Body of pancreas (tissue), 4 donors: Measurements from ENCODE around the gene CCDC63. TPM values are rescaled to one million over a fixed set of nuclear protein-coding genes. Genes with fewer than 3 reads are reported as not detected.

ENCODE experiments used
- ATAC-seq: fragments of 150-250 bp; one replicate; pipeline ENCODE4 v1.9.1; 2016
- DNase-seq, 4 donors: peaks; one replicate each; pipeline ENCODE4 v3.0.0-alpha.2; 2019
- H3K27ac ChIP-seq, 4 donors: fragments of 200-600 bp; sonication (generic); 1 replicate in 3 of 4; 2 replicates in 1 of 4; pipeline versions ENCODE4 v1.5.1 to v1.6.1; 2016 to 2019; ENCODE audit warnings: mild to moderate bottlenecking in 1 of 4, mixed read lengths in 1 of 4, moderate library complexity in 1 of 4
- H3K27me3 ChIP-seq, 2 donors: fragments of 200-600 bp; sonication (generic); one replicate each; pipeline ENCODE4 v1.6.0; 2016; ENCODE audit warnings: mild to moderate bottlenecking in 1 of 2
- H3K36me3 ChIP-seq, 2 donors: fragments of 200-600 bp; sonication (generic); replicated peaks in 1 of 2; 2 replicates each; pipeline ENCODE4 v1.5.1; 2016; ENCODE audit warnings: low read depth in 2 of 2; ENCODE audit not compliant: insufficient read depth in 1 of 2
- H3K4me1 ChIP-seq: fragments of 200-600 bp; sonication (generic); one replicate; pipeline ENCODE4 v1.6.0; 2016
- H3K4me3 ChIP-seq, 2 donors: fragments of 200-600 bp; sonication (generic); 1 replicate in 1 of 2; 2 replicates in 1 of 2; pipeline ENCODE4 v1.5.1; 2016 to 2019
- H3K9me3 ChIP-seq, 3 donors: fragments of 200-600 bp; sonication (generic); 1 replicate in 2 of 3; 2 replicates in 1 of 3; pipeline ENCODE4 v1.5.1; 2016
- POLR2A ChIP-seq, 3 donors: fragments of 450-650 bp; IDR thresholded peaks; one replicate each; pipeline ENCODE4 v1.6.1; 2016; ENCODE audit warnings: antibody characterized with exemption in 3 of 3, mild to moderate bottlenecking in 2 of 3
- WGBS, 2 donors: methylation state at CpG; one replicate each; pipeline ENCODE4 v1.1.5; 2017; 5-methylcytosine and 5-hydroxymethylcytosine counted together
- intact Hi-C: fragments of 100-400 bp; cut with DNase I; formaldehyde crosslinking; loops from one replicate; pipeline ENCODE4 v1.15.1; 2023
- total RNA-seq, 2 donors: library from RNA; depleted of rRNA; stranded (reverse); fragments of >200 nt; gene quantifications; one replicate each; pipeline ENCODE4 v1.1.0, GENCODE V29; 2016
- TF ChIP-seq, protein P1 (sequence below), 7 experiments: fragments of 450-650 bp in 4 of 7; fragments of 200-600 bp in 3 of 7; sonication (generic) in 3 of 7; IDR thresholded peaks; one replicate each; pipeline ENCODE4 v1.5.1; 2016 to 2019; ENCODE audit warnings: antibody characterized with exemption in 7 of 7

Gene CCDC63
- total RNA-seq, 2 donors from 2014 or later: not detected

DNA sequence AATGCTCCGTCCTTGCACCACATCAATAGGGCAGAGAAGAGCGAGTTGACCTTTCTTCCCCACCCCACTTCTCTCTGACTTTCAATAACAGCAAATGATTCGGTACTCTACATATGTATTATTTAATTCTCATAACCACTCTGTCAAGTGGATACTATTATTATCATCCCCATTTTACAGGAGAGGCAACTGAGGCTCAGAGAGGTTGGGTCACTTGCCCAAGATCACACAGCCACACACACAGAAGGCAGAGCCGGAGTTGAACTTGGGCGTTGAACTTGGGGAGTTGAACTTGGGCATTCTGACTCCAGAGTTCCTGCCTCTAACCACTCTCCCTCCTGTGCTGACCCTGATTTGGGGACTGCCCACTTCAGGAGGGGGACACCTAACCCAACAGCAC, 72.9 kb downstream of the CCDC63 start:
- Histone ChIP-seq H3K27ac (no peak overlapping the region), H3K36me3 (no peaks in the 10 kb centered on the region), H3K4me3 (no peak overlapping the region), H3K27me3 (no peaks in the 10 kb centered on the region), H3K9me3 (no peaks in the 10 kb centered on the region), H3K4me1 (no peaks in the 10 kb centered on the region)
- TF ChIP-seq, protein P1, sequence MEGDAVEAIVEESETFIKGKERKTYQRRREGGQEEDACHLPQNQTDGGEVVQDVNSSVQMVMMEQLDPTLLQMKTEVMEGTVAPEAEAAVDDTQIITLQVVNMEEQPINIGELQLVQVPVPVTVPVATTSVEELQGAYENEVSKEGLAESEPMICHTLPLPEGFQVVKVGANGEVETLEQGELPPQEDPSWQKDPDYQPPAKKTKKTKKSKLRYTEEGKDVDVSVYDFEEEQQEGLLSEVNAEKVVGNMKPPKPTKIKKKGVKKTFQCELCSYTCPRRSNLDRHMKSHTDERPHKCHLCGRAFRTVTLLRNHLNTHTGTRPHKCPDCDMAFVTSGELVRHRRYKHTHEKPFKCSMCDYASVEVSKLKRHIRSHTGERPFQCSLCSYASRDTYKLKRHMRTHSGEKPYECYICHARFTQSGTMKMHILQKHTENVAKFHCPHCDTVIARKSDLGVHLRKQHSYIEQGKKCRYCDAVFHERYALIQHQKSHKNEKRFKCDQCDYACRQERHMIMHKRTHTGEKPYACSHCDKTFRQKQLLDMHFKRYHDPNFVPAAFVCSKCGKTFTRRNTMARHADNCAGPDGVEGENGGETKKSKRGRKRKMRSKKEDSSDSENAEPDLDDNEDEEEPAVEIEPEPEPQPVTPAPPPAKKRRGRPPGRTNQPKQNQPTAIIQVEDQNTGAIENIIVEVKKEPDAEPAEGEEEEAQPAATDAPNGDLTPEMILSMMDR (IDR thresholded peaks at IDR 0.05): no peak
- TF ChIP-seq POLR2A (IDR thresholded peaks at IDR 0.05): no peak
- intact Hi-C loops: no loop called here
- 68 to 70% methylated on average over 5 of the region's 5 CpGs for WGBS, 2 donors
- ATAC-seq (no peak), DNase-seq (no peak)

DNA sequence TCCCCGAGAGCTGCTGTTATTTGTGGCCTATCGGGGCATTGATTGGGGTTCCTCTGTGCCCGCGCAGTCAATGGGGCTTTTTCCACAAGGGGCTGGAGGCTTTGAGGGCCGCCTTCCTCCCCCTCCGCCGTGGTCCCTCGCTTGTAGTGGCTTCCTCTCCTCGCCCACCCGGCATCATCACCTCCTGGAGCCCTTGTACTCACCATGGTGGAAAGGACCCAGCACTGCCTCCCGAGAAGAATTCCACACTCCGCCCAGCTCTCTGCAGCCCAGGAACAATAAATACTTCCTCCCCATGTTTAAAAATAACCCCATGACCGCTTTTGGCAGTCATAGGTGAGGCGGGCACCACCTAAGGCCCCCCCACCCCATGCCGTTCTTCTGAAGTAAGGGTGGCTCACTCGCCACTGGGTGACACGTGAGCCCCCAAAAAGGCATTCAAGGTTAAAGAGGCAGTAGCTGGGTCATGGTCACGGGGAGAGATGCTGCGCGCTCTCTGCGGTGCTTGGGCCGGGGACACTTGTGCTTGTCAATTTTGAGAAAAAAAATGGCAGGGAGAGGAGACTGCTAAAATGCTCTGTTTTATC, 73.6 kb downstream of the CCDC63 start, which contains the start of gene MYL2:
TSS of gene MYL2 (minus strand) at position 256 of the 587 bp plus-strand sequence. CDS start at position 206, 50 bp downstream.
- Histone ChIP-seq H3K4me1 (no peaks in the 10 kb centered on the region), H3K36me3 (no peaks in the 10 kb centered on the region), H3K9me3 (no peaks in the 10 kb centered on the region), H3K4me3 (no peak within 1 kb of the TSS), H3K27ac (no peak within 1 kb of the TSS), H3K27me3 (no peaks in the 10 kb centered on the region)
- TF ChIP-seq POLR2A (IDR thresholded peaks at IDR 0.05): no peak
- TF ChIP-seq, protein P1 (IDR thresholded peaks at IDR 0.05): no peak
- intact Hi-C loops: no loop called here
- ATAC-seq: no peak
- DNase-seq: no peak
- WGBS, 2 donors: 56% methylated on average over 22 of the region's 22 CpGs

DNA sequence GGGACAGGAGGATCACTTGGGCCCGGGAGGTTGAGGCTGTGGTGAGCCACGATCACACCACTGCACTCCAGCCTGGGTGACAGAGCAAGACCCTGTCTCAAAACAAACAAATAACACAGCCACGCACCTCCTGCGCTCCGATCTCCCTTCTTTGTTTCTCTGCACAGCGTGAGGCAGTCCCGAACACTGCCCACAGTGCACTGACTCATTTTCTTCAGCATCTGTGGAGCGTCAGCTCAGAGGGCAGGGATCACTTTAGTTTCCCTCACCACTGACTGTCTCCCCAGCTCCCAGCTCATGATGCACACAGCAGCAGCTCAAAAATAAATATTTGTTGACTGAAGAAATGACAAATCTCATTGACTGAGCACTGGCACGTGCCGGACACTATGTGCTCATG, 74.5 kb downstream of the CCDC63 start:
- no peaks in the 10 kb centered on the region for H3K4me1 ChIP-seq
- H3K27me3 ChIP-seq: no peaks in the 10 kb centered on the region
- WGBS, 2 donors: 65 to 71% methylated on average over 10 of the region's 10 CpGs
- no peak for DNase-seq
- ATAC-seq: no peak
- intact Hi-C loops: no loop called here
- H3K27ac ChIP-seq: no peak overlapping the region
- TF ChIP-seq POLR2A (IDR thresholded peaks at IDR 0.05): no peak
- TF ChIP-seq, protein P1 (IDR thresholded peaks at IDR 0.05): no peak
- H3K4me3 ChIP-seq: no peak overlapping the region
- H3K9me3 ChIP-seq: no peaks in the 10 kb centered on the region
- no peaks in the 10 kb centered on the region for H3K36me3 ChIP-seq

DNA sequence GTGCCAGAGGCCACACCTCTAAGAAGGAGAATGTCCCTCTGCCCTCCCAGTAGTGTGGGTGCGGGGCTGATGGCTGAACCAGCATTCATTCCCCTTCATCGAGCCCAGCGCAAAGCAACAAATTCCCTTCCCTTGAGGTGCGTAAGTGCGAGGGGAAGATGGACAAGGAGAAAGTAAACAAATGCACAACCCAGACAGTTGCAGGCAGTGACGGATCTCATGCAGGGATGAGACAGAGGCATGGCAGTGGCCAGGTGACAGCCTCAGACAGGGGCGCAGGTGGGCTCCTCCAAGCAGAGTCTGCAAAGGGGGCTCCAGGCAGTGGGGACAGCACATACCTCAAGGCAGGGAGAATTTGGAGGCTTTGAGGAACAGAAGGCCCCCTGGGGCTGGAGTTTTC, 75.9 kb downstream of the CCDC63 start:
- H3K27ac ChIP-seq: no peak overlapping the region
- no peak overlapping the region for H3K4me3 ChIP-seq
- ATAC-seq (no peak), DNase-seq (no peak)
- intact Hi-C loops: no loop called here
- 62 to 72% methylated on average over 5 to 7 of the region's 7 CpGs for WGBS, 2 donors
- TF ChIP-seq, protein P1 (IDR thresholded peaks at IDR 0.05): no peak
- no peak for TF ChIP-seq POLR2A (IDR thresholded peaks at IDR 0.05)
- no peaks in the 10 kb centered on the region for H3K27me3 ChIP-seq
- H3K9me3 ChIP-seq: no peaks in the 10 kb centered on the region
- H3K4me1 ChIP-seq: no peaks in the 10 kb centered on the region
- H3K36me3 ChIP-seq: no peaks in the 10 kb centered on the region

DNA sequence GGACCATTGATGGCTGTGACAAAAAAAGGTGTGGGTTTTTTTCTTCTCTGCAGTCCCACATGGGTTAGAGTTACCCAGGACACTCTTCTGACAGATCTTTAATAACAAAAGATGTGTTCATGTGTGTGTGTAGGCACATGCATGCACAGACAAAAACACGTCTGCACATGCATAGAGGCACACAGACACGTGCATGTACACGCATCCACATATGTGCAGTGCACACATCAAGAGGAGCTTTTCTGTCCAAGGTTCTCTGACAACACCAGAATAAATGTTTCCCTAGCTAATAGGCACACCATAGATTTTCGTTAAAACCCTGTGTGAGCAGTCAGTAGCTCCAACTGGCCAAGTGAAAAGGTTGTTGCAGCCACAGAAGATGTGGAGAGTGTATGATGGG, 76.4 kb downstream of the CCDC63 start:
- WGBS, 2 donors: 61 to 68% methylated on average over 4 of the region's 4 CpGs
- no peak for ATAC-seq
- H3K4me1 ChIP-seq: no peaks in the 10 kb centered on the region

More for the DNA sequence above, 76.4 kb downstream of the CCDC63 start:
- Histone ChIP-seq H3K27me3 (no peaks in the 10 kb centered on the region), H3K4me3 (no peak overlapping the region), H3K36me3 (no peaks in the 10 kb centered on the region), H3K27ac (no peak overlapping the region), H3K9me3 (no peaks in the 10 kb centered on the region)
- TF ChIP-seq POLR2A (IDR thresholded peaks at IDR 0.05): no peak
- TF ChIP-seq, protein P1 (IDR thresholded peaks at IDR 0.05): no peak
- intact Hi-C loops: no loop called here
- DNase-seq: no peak
